Measurements from ENCODE around the gene SSTR3.

Gene SSTR3

DNA sequence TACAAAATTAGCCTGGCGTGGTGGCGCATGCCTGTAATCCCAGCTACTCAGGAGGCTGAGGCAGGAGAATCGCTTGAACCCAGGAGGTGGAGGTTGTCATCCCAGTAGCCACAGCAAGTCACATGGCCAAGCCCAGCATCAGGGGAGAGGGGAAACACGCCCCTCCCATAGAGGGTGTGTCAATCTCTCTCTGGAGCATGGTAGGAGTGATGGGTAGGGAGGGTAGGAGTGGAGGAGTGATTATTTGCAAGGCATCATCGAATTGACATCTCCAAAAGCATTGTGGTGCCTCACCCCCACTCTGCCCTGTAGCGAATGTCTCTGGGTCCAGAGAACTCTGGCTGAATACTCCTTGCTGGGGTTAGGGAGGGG is 6.1 kb upstream of the SSTR3 start:
- TF ChIP-seq, protein P1, sequence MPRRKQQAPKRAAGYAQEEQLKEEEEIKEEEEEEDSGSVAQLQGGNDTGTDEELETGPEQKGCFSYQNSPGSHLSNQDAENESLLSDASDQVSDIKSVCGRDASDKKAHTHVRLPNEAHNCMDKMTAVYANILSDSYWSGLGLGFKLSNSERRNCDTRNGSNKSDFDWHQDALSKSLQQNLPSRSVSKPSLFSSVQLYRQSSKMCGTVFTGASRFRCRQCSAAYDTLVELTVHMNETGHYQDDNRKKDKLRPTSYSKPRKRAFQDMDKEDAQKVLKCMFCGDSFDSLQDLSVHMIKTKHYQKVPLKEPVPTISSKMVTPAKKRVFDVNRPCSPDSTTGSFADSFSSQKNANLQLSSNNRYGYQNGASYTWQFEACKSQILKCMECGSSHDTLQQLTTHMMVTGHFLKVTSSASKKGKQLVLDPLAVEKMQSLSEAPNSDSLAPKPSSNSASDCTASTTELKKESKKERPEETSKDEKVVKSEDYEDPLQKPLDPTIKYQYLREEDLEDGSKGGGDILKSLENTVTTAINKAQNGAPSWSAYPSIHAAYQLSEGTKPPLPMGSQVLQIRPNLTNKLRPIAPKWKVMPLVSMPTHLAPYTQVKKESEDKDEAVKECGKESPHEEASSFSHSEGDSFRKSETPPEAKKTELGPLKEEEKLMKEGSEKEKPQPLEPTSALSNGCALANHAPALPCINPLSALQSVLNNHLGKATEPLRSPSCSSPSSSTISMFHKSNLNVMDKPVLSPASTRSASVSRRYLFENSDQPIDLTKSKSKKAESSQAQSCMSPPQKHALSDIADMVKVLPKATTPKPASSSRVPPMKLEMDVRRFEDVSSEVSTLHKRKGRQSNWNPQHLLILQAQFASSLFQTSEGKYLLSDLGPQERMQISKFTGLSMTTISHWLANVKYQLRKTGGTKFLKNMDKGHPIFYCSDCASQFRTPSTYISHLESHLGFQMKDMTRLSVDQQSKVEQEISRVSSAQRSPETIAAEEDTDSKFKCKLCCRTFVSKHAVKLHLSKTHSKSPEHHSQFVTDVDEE (CRISPR knock-in tag; IDR thresholded peaks at IDR 0.05) = no peak
- TF ChIP-seq TCF4 (CRISPR knock-in tag; IDR thresholded peaks at IDR 0.05; ENCODE audit: borderline replicate concordance) (no peak), TOX (CRISPR knock-in tag; IDR thresholded peaks at IDR 0.05; ENCODE audit: borderline replicate concordance) (no peak), ZFP30 (CRISPR knock-in tag; IDR thresholded peaks at IDR 0.05) (no peak), ZNF8 (CRISPR knock-in tag; IDR thresholded peaks at IDR 0.05) (no peak), PPARA (CRISPR knock-in tag; IDR thresholded peaks at IDR 0.05; ENCODE audit: borderline replicate concordance) (no peak), ARNTL (CRISPR knock-in tag; IDR thresholded peaks at IDR 0.05; ENCODE audit: borderline replicate concordance, low read depth) (no peak), BACH2 (CRISPR knock-in tag; IDR thresholded peaks at IDR 0.05; ENCODE audit: borderline replicate concordance) (no peak), SNAI2 (CRISPR knock-in tag; IDR thresholded peaks at IDR 0.05) (no peak), RARB (CRISPR knock-in tag; IDR thresholded peaks at IDR 0.05) (no peak), OSR1 (CRISPR knock-in tag; IDR thresholded peaks at IDR 0.05) (no peak), CSDC2 (CRISPR knock-in tag; IDR thresholded peaks at IDR 0.05) (no peak), ZNF70 (CRISPR knock-in tag; IDR thresholded peaks at IDR 0.05) (no peak), ZNF565 (CRISPR knock-in tag; conservative IDR thresholded peaks at IDR 0.05; ENCODE audit: low read depth) (no peak), ISL1 (CRISPR knock-in tag; IDR thresholded peaks at IDR 0.05) (no peak)
- TF ChIP-seq, protein P2, sequence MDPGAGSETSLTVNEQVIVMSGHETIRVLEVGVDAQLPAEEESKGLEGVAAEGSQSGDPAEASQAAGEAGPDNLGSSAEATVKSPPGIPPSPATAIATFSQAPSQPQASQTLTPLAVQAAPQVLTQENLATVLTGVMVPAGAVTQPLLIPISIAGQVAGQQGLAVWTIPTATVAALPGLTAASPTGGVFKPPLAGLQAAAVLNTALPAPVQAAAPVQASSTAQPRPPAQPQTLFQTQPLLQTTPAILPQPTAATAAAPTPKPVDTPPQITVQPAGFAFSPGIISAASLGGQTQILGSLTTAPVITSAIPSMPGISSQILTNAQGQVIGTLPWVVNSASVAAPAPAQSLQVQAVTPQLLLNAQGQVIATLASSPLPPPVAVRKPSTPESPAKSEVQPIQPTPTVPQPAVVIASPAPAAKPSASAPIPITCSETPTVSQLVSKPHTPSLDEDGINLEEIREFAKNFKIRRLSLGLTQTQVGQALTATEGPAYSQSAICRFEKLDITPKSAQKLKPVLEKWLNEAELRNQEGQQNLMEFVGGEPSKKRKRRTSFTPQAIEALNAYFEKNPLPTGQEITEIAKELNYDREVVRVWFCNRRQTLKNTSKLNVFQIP (CRISPR knock-in tag; IDR thresholded peaks at IDR 0.05; ENCODE audit: borderline replicate concordance, low read depth) = no peak
- TF ChIP-seq, protein P3, sequence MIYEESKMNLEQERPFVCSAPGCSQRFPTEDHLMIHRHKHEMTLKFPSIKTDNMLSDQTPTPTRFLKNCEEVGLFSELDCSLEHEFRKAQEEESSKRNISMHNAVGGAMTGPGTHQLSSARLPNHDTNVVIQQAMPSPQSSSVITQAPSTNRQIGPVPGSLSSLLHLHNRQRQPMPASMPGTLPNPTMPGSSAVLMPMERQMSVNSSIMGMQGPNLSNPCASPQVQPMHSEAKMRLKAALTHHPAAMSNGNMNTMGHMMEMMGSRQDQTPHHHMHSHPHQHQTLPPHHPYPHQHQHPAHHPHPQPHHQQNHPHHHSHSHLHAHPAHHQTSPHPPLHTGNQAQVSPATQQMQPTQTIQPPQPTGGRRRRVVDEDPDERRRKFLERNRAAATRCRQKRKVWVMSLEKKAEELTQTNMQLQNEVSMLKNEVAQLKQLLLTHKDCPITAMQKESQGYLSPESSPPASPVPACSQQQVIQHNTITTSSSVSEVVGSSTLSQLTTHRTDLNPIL (CRISPR knock-in tag; IDR thresholded peaks at IDR 0.05; ENCODE audit: low read depth) = no peak
- TF ChIP-seq, protein P4, sequence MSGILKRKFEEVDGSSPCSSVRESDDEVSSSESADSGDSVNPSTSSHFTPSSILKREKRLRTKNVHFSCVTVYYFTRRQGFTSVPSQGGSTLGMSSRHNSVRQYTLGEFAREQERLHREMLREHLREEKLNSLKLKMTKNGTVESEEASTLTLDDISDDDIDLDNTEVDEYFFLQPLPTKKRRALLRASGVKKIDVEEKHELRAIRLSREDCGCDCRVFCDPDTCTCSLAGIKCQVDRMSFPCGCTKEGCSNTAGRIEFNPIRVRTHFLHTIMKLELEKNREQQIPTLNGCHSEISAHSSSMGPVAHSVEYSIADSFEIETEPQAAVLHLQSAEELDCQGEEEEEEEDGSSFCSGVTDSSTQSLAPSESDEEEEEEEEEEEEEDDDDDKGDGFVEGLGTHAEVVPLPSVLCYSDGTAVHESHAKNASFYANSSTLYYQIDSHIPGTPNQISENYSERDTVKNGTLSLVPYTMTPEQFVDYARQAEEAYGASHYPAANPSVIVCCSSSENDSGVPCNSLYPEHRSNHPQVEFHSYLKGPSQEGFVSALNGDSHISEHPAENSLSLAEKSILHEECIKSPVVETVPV (CRISPR knock-in tag; IDR thresholded peaks at IDR 0.05) = no peak
- TF ChIP-seq, protein P5, sequence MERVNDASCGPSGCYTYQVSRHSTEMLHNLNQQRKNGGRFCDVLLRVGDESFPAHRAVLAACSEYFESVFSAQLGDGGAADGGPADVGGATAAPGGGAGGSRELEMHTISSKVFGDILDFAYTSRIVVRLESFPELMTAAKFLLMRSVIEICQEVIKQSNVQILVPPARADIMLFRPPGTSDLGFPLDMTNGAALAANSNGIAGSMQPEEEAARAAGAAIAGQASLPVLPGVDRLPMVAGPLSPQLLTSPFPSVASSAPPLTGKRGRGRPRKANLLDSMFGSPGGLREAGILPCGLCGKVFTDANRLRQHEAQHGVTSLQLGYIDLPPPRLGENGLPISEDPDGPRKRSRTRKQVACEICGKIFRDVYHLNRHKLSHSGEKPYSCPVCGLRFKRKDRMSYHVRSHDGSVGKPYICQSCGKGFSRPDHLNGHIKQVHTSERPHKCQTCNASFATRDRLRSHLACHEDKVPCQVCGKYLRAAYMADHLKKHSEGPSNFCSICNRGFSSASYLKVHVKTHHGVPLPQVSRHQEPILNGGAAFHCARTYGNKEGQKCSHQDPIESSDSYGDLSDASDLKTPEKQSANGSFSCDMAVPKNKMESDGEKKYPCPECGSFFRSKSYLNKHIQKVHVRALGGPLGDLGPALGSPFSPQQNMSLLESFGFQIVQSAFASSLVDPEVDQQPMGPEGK (CRISPR knock-in tag; IDR thresholded peaks at IDR 0.05; ENCODE audit: borderline replicate concordance) = no peak
- no peak for ATAC-seq

DNA sequence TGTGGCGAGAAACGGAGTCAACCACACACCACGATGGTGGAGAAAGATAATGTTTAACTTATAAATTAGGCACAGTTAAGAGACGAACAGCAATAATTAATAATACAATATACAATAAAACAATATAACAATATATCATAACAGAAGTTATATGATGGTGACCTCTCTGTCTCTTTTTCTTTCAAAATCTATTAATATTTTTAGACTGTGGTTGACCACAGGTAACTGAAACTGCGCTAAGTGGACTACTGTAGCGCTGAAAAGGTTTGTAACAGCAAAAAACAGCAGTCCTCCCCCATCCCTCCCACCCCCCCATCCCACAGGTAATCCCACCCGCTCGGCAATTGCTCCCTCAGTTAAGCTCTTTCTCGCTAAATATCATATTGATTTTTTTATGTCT is 3.6 kb upstream of the SSTR3 start:
- TF ChIP-seq, protein P2 (CRISPR knock-in tag; IDR thresholded peaks at IDR 0.05; ENCODE audit: borderline replicate concordance, low read depth) = no peak
- no peak for TF ChIP-seq ESRRG (CRISPR knock-in tag; IDR thresholded peaks at IDR 0.05)
- no peak for TF ChIP-seq ZC3H10 (CRISPR knock-in tag; IDR thresholded peaks at IDR 0.05)
- no peak for TF ChIP-seq ZFP3 (CRISPR knock-in tag; IDR thresholded peaks at IDR 0.05)
- TF ChIP-seq OSR1 (CRISPR knock-in tag; IDR thresholded peaks at IDR 0.05) = no peak
- no peak for TF ChIP-seq TCF4 (CRISPR knock-in tag; IDR thresholded peaks at IDR 0.05; ENCODE audit: borderline replicate concordance)
- TF ChIP-seq GLIS3 (CRISPR knock-in tag; IDR thresholded peaks at IDR 0.05) = no peak
- no peak for TF ChIP-seq ARNTL (CRISPR knock-in tag; IDR thresholded peaks at IDR 0.05; ENCODE audit: borderline replicate concordance, low read depth)
- TF ChIP-seq PPARA (CRISPR knock-in tag; IDR thresholded peaks at IDR 0.05; ENCODE audit: borderline replicate concordance) = no peak
- TF ChIP-seq ISL1 (CRISPR knock-in tag; IDR thresholded peaks at IDR 0.05) = no peak
- TF ChIP-seq CSDC2 (CRISPR knock-in tag; IDR thresholded peaks at IDR 0.05) = no peak
- no peak for TF ChIP-seq ZNF70 (CRISPR knock-in tag; IDR thresholded peaks at IDR 0.05)
- TF ChIP-seq RARB (CRISPR knock-in tag; IDR thresholded peaks at IDR 0.05) = no peak
- no peak for TF ChIP-seq ZNF8 (CRISPR knock-in tag; IDR thresholded peaks at IDR 0.05)
- no peak for TF ChIP-seq BACH2 (CRISPR knock-in tag; IDR thresholded peaks at IDR 0.05; ENCODE audit: borderline replicate concordance)
- TF ChIP-seq, protein P4 (CRISPR knock-in tag; IDR thresholded peaks at IDR 0.05) = no peak
- no peak for TF ChIP-seq ZNF565 (CRISPR knock-in tag; conservative IDR thresholded peaks at IDR 0.05; ENCODE audit: low read depth)
- TF ChIP-seq SNAI2 (CRISPR knock-in tag; IDR thresholded peaks at IDR 0.05) = no peak
- no peak for TF ChIP-seq TOX (CRISPR knock-in tag; IDR thresholded peaks at IDR 0.05; ENCODE audit: borderline replicate concordance)
- no peak for ATAC-seq

Data from SK-N-SH treated with all-trans-retinoic acid at 6 μM for 48 hours (cell line).